AG04450 (cell line): ENCODE measurements around the gene EBPL. TPM values are rescaled to one million over a fixed set of nuclear protein-coding genes. Genes with fewer than 3 reads are reported as not detected.

Source experiments
- CTCF ChIA-PET: fragments of 300-600, 350-600 bp; formaldehyde crosslinking; extraction: SDS; loops from one replicate; lab custom pipeline; 2022; ENCODE audit warnings: antibody characterized with exemption, inconsistent platforms; lab: Charles Lee
- POLR2A ChIA-PET: fragments of 350-600 bp; formaldehyde crosslinking; extraction: SDS; loops from one replicate; lab custom pipeline; 2021; ENCODE audit warnings: antibody characterized with exemption, inconsistent platforms; lab: Yijun Ruan, JAX
- DNase-seq: peaks from one replicate; pipeline ENCODE4 v3.0.0-alpha.2; 2011; ENCODE audit warnings: low read depth, low spot score
- H3K27ac ChIP-seq: one replicate; pipeline ENCODE4 v1.5.1; 2012; ENCODE audit warnings: low read depth, low read length, control low read depth
- H3K27me3 ChIP-seq: one replicate; pipeline ENCODE4 v1.6.0; 2012; ENCODE audit warnings: low read length; ENCODE audit not compliant: control insufficient read depth, insufficient read depth
- H3K4me3 ChIP-seq: 2 replicates; pipeline ENCODE4 v1.5.1; 2011; ENCODE audit warnings: mild to moderate bottlenecking, low read depth, low read length, control low read depth
- H3K9me3 ChIP-seq: 2 replicates; pipeline ENCODE4 v1.5.1; 2012; ENCODE audit warnings: low read length; ENCODE audit not compliant: control insufficient read depth, insufficient read depth
- CTCF ChIP-seq: IDR thresholded peaks from 2 replicates; pipeline ENCODE4 v1.5.1; 2011; ENCODE audit warnings: low read depth, low read length, control low read depth, inconsistent platforms
- polyA plus RNA-seq: library from polyadenylated mRNA; depleted of rRNA; stranded (reverse); fragments of >200 nt; gene quantifications from 2 replicates; pipeline ENCODE4 v1.2.3, GENCODE V29; 2011

Gene EBPL
- polyA plus RNA-seq, 1 experiment: 131 TPM

GRCh38 chr13:49667773-49668172 is 23.5 kb downstream of the EBPL start:
- no peaks in the 10 kb centered on the region for H3K27me3 ChIP-seq
- CTCF ChIA-PET: interaction anchor here (0.5 kb wide), 1 partner anchor 601 kb away, joined by 3 read pairs; no protein-coding TSS in a partner anchor
- no peaks in the 10 kb centered on the region for H3K9me3 ChIP-seq
- POLR2A ChIA-PET: no interaction called here
- no peak overlapping the region for H3K4me3 ChIP-seq
- DNase-seq: no peak
- TF ChIP-seq CTCF: no peak
- H3K27ac ChIP-seq: peak overlapping the region; percentile 31

DNA sequence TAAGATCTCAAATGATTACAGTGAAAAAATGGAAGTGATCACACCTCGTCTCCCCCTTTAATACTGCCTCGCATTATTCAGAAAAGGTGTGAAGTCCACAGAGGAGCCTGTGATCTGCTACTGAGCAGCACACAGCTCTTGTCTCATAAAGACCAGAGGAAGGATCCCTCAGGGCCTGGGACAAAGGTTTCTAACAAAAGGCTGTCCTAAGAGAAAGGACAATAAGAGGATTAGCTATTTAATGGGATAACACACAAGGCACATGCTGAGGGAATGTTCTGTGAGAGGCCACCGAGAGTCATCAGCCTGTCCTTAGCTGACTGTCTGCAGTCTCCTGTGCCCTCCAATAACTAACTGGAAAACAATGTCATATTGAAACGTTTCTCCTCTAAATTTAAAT is 26.7 kb downstream of the EBPL start:
- no peaks in the 10 kb centered on the region for H3K9me3 ChIP-seq
- no peak overlapping the region for H3K27ac ChIP-seq
- TF ChIP-seq CTCF: no peak
- ChIA-PET CTCF (no interaction called here), POLR2A (no interaction called here)
- DNase-seq: no peak
- H3K27me3 ChIP-seq: no peaks in the 10 kb centered on the region
- H3K4me3 ChIP-seq: no peak overlapping the region

- DNase-seq: no peak
- no peaks in the 10 kb centered on the region for H3K27me3 ChIP-seq
- TF ChIP-seq CTCF: no peak
- H3K9me3 ChIP-seq: no peaks in the 10 kb centered on the region
- ChIA-PET POLR2A (no interaction called here), CTCF (no interaction called here)
- H3K27ac ChIP-seq: no peak overlapping the region
- H3K4me3 ChIP-seq: no peak overlapping the region
Measured at GRCh38 chr13:49657241-49657641, 34.0 kb downstream of the EBPL start.

DNA sequence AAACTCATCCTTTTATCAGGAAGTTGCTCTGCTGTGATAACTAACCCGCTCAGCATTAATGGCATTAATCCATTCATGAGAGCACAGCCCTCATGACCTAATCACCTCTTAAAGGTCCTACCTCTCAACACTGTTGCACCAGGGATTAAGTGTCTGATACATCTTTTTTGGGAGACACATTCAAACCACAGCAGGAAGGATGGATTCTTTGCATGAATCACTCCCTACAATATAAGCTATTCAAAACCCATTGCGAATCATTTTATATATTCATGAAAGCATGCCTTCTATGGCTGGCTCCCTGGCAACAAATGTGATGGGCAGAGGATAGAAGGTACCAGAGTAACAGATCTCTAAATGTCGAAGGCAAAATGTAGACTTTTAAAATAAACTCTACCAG is 35.4 kb downstream of the EBPL start:
- no peak for DNase-seq
- TF ChIP-seq CTCF: no peak
- ChIA-PET POLR2A (no interaction called here), CTCF (interaction anchor here (0.7 kb wide), 1 partner anchor 288 kb away, joined by 3 read pairs; no protein-coding TSS in a partner anchor)
- no peak overlapping the region for H3K27ac ChIP-seq
- H3K27me3 ChIP-seq: no peaks in the 10 kb centered on the region
- H3K4me3 ChIP-seq: no peak overlapping the region
- H3K9me3 ChIP-seq: no peaks in the 10 kb centered on the region

DNA sequence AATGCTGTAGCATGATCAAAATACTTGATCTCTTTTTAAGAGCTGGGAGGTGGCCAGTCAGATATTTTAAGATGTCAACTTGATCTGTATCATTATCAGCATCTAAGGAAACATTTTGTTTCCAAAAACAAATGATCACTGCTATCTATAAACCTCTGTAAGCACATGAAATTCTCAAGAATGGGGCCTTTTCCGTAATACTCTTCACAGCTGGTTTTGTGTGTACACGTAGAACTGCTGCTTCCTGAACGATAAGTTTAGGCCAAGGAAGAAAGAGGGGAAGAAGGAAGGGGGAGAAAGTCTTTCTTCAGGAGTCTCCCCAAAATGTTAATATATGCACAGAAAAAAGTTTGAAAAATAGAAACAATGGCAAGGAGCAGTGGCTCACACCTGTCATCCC is 37.3 kb downstream of the EBPL start:
- ChIA-PET POLR2A (no interaction called here), CTCF (no interaction called here)
- no peaks in the 10 kb centered on the region for H3K27me3 ChIP-seq
- TF ChIP-seq CTCF: no peak
- no peak for DNase-seq
- no peaks in the 10 kb centered on the region for H3K9me3 ChIP-seq
- H3K27ac ChIP-seq: no peak overlapping the region
- no peak overlapping the region for H3K4me3 ChIP-seq
